Neural cell (in vitro differentiated cells): Measurements from ENCODE around the gene FBXO3. TPM values are rescaled to one million over a fixed set of nuclear protein-coding genes. Genes with fewer than 3 reads are reported as not detected.

Experiments
- H2AFZ ChIP-seq: fragments of 200-600, 300-800 bp; sonication (generic), shearing (Covaris generic); 2 replicates; pipeline ENCODE4 v1.6.0; 2014; ENCODE audit warnings: low read depth, mild to moderate bottlenecking, antibody characterized with exemption, low read length, moderate library complexity
- H3F3A ChIP-seq: fragments of 200-600 bp; shearing (Covaris generic); 2 replicates; pipeline ENCODE4 v1.6.1; 2016; ENCODE audit warnings: mild to moderate bottlenecking, moderate library complexity, mixed read lengths, antibody characterized with exemption, low read length; ENCODE audit not compliant: insufficient read depth, poor library complexity, severe bottlenecking
- H3K27ac ChIP-seq: fragments of 200-600, 300-800 bp; sonication (generic), shearing (Covaris generic); 2 replicates; pipeline ENCODE4 v1.5.1; 2014; ENCODE audit warnings: mild to moderate bottlenecking, low read length, moderate library complexity
- H3K27me3 ChIP-seq: fragments of 300-800, 200-600 bp; sonication (generic), shearing (Covaris generic); 2 replicates; pipeline ENCODE4 v1.6.0; 2014; ENCODE audit warnings: mild to moderate bottlenecking, low read depth, low read length, moderate library complexity; ENCODE audit not compliant: insufficient read depth
- H3K36me3 ChIP-seq: fragments of 300-800, 200-600 bp; sonication (generic), shearing (Covaris generic); 2 replicates; pipeline ENCODE4 v1.5.1; 2014; ENCODE audit warnings: mild to moderate bottlenecking, antibody characterized with exemption, low read length, moderate library complexity; ENCODE audit not compliant: insufficient read depth
- H3K4me2 ChIP-seq: fragments of 300-800, 200-600 bp; sonication (generic), shearing (Covaris generic); 2 replicates; pipeline ENCODE4 v1.6.0; 2014; ENCODE audit warnings: mild to moderate bottlenecking, low read length
- H3K4me3 ChIP-seq: fragments of 300-800, 200-600 bp; sonication (generic), shearing (Covaris generic); 2 replicates; pipeline ENCODE4 v1.5.1; 2014; ENCODE audit warnings: mild to moderate bottlenecking, low read length, moderate library complexity
- H3K79me2 ChIP-seq: fragments of 200-600 bp; shearing (Covaris generic); replicated peaks from 2 replicates; pipeline ENCODE4 v1.6.0; 2014; ENCODE audit warnings: mild to moderate bottlenecking, low read length, moderate library complexity; ENCODE audit not compliant: insufficient read depth
- H3K9ac ChIP-seq: fragments of 300-800, 200-600 bp; sonication (generic), shearing (Covaris generic); 2 replicates; pipeline ENCODE4 v1.6.1; 2016; ENCODE audit warnings: mild to moderate bottlenecking, low read length, mixed read lengths
- H3K9me2 ChIP-seq: fragments of 200-600 bp; shearing (Covaris generic); 2 replicates; pipeline ENCODE4 v1.6.1; 2016; ENCODE audit warnings: mild to moderate bottlenecking, low read length, mixed read lengths; ENCODE audit not compliant: insufficient read depth
- H3K9me3 ChIP-seq: fragments of 200-600, 300-800 bp; sonication (generic), shearing (Covaris generic); 2 replicates; pipeline ENCODE4 v1.6.1; 2016; ENCODE audit warnings: mild to moderate bottlenecking, mixed run types, low read length, moderate library complexity, mixed read lengths
- H4K20me1 ChIP-seq: fragments of 200-600 bp; shearing (Covaris generic); 2 replicates; pipeline ENCODE4 v1.6.1; 2016; ENCODE audit warnings: mild to moderate bottlenecking, mixed run types; ENCODE audit not compliant: insufficient read depth
- EP300 ChIP-seq: fragments of 450-650 bp; conservative IDR thresholded peaks from 2 replicates; pipeline ENCODE4 v1.6.1; 2014; ENCODE audit warnings: antibody characterized with exemption, mild to moderate bottlenecking, moderate library complexity; ENCODE audit not compliant: poor library complexity, severe bottlenecking
- EZH2 ChIP-seq: fragments of 200-600, 300-800 bp; shearing (Covaris generic), sonication (generic); IDR thresholded peaks from 2 replicates; pipeline ENCODE4 v1.6.1; 2014; ENCODE audit warnings: antibody characterized with exemption, low read length, borderline replicate concordance, mild to moderate bottlenecking; ENCODE audit not compliant: insufficient read depth, poor library complexity, severe bottlenecking
- MXI1 ChIP-seq: fragments of 450-650 bp; conservative IDR thresholded peaks from 2 replicates; pipeline ENCODE4 v1.6.1; 2014; ENCODE audit warnings: antibody characterized with exemption, mild to moderate bottlenecking; ENCODE audit not compliant: poor library complexity, severe bottlenecking
- POLR2AphosphoS5 ChIP-seq: IDR thresholded peaks from 2 replicates; pipeline ENCODE4 v1.6.1; 2012
- RAD21 ChIP-seq: fragments of 450-650 bp; conservative IDR thresholded peaks from 2 replicates; pipeline ENCODE4 v1.6.1; 2014; ENCODE audit warnings: antibody characterized with exemption, mild to moderate bottlenecking, moderate library complexity
- SMC3 ChIP-seq: fragments of 450-650 bp; conservative IDR thresholded peaks from 2 replicates; pipeline ENCODE4 v1.6.1; 2014; ENCODE audit warnings: antibody characterized with exemption, mild to moderate bottlenecking, moderate library complexity; ENCODE audit not compliant: poor library complexity
- TAF1 ChIP-seq: IDR thresholded peaks from 2 replicates; pipeline ENCODE4 v1.6.1; 2012; ENCODE audit warnings: low read depth
- polyA plus RNA-seq: library from polyadenylated mRNA; depleted of rRNA; stranded (reverse); fragments of >200 nt; gene quantifications from 2 replicates; pipeline ENCODE4 v1.2.3, GENCODE V29; 2014
- TF ChIP-seq, protein P1 (sequence below): fragments of 450-650 bp; IDR thresholded peaks from 2 replicates; pipeline ENCODE4 v1.5.1; 2014; ENCODE audit warnings: antibody characterized with exemption, mild to moderate bottlenecking, moderate library complexity; ENCODE audit not compliant: poor library complexity, severe bottlenecking
- TF ChIP-seq, protein P2 (sequence below): IDR thresholded peaks from 2 replicates; pipeline ENCODE4 v1.6.1; 2012; ENCODE audit warnings: borderline replicate concordance

FBXO3 gene
- polyA plus RNA-seq, 1 donor from 2014 or later = 115 TPM

DNA sequence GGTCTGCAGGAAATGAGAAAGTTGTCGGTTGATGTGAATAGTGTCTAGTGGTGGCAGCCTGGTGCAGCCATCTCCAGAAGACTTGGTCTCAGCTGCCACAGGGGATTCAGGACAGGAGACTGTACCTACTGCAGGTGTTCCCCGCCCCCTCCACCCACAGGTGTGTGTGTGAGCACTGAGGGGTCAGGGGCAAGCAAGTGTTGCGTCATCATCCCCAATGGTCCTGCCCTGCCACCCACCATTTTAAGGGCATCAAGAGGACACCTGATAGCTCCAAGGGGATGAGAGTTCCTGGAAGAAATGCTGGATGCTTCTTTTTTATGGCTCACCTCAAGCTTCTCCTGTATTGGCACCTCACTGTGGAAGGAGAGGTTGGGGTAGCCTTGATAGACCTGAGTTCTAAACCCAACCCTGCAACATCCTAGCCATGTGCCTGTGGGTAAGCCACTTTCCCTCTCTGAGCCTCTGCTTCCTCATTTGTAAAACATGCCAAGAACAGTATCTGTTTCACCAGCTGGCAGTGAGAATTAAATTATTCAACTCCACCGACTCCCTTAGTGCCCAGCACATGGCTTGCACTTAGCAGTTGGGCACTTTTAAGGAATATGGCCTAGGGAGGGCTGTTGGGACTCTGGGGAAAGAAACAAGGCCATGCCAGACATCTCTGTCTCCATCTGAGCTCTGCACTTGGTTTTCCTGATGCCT, 79.8 kb downstream of the FBXO3 start:
- no peaks in the 10 kb centered on the region for H4K20me1 ChIP-seq
- H3K9ac ChIP-seq = no peak overlapping the region
- H3K27ac ChIP-seq = no peak overlapping the region
- no peaks in the 10 kb centered on the region for H3K9me3 ChIP-seq
- no peak overlapping the region for H3K4me3 ChIP-seq
- H3K36me3 ChIP-seq = no peaks in the 10 kb centered on the region
- no peak overlapping the region for H3K4me2 ChIP-seq
- H3F3A ChIP-seq = no peaks in the 10 kb centered on the region
- H3K79me2 ChIP-seq = no peaks in the 10 kb centered on the region
- no peak overlapping the region for H2AFZ ChIP-seq
- H3K27me3 ChIP-seq = no peaks in the 10 kb centered on the region
- TF ChIP-seq EZH2 = no peak
- no peak for TF ChIP-seq EP300
- TF ChIP-seq, protein P1, sequence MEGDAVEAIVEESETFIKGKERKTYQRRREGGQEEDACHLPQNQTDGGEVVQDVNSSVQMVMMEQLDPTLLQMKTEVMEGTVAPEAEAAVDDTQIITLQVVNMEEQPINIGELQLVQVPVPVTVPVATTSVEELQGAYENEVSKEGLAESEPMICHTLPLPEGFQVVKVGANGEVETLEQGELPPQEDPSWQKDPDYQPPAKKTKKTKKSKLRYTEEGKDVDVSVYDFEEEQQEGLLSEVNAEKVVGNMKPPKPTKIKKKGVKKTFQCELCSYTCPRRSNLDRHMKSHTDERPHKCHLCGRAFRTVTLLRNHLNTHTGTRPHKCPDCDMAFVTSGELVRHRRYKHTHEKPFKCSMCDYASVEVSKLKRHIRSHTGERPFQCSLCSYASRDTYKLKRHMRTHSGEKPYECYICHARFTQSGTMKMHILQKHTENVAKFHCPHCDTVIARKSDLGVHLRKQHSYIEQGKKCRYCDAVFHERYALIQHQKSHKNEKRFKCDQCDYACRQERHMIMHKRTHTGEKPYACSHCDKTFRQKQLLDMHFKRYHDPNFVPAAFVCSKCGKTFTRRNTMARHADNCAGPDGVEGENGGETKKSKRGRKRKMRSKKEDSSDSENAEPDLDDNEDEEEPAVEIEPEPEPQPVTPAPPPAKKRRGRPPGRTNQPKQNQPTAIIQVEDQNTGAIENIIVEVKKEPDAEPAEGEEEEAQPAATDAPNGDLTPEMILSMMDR = no peak
- no peak for TF ChIP-seq TAF1
- no peak for TF ChIP-seq SMC3
- no peak for TF ChIP-seq POLR2AphosphoS5
- TF ChIP-seq, protein P2, sequence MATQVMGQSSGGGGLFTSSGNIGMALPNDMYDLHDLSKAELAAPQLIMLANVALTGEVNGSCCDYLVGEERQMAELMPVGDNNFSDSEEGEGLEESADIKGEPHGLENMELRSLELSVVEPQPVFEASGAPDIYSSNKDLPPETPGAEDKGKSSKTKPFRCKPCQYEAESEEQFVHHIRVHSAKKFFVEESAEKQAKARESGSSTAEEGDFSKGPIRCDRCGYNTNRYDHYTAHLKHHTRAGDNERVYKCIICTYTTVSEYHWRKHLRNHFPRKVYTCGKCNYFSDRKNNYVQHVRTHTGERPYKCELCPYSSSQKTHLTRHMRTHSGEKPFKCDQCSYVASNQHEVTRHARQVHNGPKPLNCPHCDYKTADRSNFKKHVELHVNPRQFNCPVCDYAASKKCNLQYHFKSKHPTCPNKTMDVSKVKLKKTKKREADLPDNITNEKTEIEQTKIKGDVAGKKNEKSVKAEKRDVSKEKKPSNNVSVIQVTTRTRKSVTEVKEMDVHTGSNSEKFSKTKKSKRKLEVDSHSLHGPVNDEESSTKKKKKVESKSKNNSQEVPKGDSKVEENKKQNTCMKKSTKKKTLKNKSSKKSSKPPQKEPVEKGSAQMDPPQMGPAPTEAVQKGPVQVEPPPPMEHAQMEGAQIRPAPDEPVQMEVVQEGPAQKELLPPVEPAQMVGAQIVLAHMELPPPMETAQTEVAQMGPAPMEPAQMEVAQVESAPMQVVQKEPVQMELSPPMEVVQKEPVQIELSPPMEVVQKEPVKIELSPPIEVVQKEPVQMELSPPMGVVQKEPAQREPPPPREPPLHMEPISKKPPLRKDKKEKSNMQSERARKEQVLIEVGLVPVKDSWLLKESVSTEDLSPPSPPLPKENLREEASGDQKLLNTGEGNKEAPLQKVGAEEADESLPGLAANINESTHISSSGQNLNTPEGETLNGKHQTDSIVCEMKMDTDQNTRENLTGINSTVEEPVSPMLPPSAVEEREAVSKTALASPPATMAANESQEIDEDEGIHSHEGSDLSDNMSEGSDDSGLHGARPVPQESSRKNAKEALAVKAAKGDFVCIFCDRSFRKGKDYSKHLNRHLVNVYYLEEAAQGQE = no peak
- TF ChIP-seq RAD21 = no peak
- TF ChIP-seq MXI1 = no peak
- H3K9me2 ChIP-seq = no peaks in the 10 kb centered on the region

DNA sequence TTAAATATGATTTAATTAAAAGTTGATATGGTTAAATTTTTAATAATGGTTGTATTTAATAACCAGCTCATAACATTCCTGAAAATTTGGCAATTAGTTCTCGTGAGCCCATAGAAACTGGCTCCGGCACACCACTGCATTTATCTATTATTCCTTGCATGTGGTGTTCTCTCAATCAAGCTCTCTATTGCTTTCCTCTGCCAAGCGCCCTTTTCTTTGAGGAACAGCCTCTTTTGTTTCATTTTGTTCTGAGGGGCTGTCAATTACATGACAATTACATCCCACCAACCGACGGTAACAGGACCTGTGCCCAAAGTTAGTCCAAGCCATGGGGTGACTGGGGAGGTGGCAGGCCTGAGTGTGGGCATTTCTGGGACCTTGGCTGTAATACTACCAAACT, 81.8 kb downstream of the FBXO3 start:
- H3K27ac ChIP-seq = no peak overlapping the region
- no peaks in the 10 kb centered on the region for H4K20me1 ChIP-seq
- no peak for TF ChIP-seq TAF1
- no peak for TF ChIP-seq SMC3
- TF ChIP-seq, protein P1 = no peak
- TF ChIP-seq MXI1 = no peak
- TF ChIP-seq, protein P2 = no peak
- no peak for TF ChIP-seq EP300
- TF ChIP-seq RAD21 = no peak
- TF ChIP-seq POLR2AphosphoS5 = no peak
- H3F3A ChIP-seq = no peaks in the 10 kb centered on the region
- no peaks in the 10 kb centered on the region for H3K27me3 ChIP-seq
- no peaks in the 10 kb centered on the region for H3K9me2 ChIP-seq
- H3K36me3 ChIP-seq = no peaks in the 10 kb centered on the region
- H3K4me3 ChIP-seq = no peak overlapping the region
- no peak overlapping the region for H2AFZ ChIP-seq
- no peaks in the 10 kb centered on the region for H3K79me2 ChIP-seq
- H3K9ac ChIP-seq = no peak overlapping the region
- no peaks in the 10 kb centered on the region for H3K9me3 ChIP-seq
- H3K4me2 ChIP-seq = no peak overlapping the region
